MM.1S (cell line): ENCODE measurements around the gene RTN4RL2.

Experiments used
- DNase-seq: peaks from one replicate; pipeline ENCODE4 v3.0.0-alpha.2; 2015
- H2AFZ ChIP-seq: fragments of 300-600 bp; sonication (generic); 2 replicates; pipeline ENCODE4 v1.6.0; 2016; ENCODE audit warnings: antibody characterized with exemption, low read length
- H3F3A ChIP-seq: fragments of 300-600 bp; sonication (generic); 2 replicates; pipeline ENCODE4 v1.6.1; 2016; ENCODE audit warnings: mild to moderate bottlenecking, antibody characterized with exemption, low read length, moderate library complexity, mixed read lengths; ENCODE audit not compliant: insufficient read depth
- H3K27ac ChIP-seq: fragments of 300-600 bp; sonication (generic); 2 replicates; pipeline ENCODE4 v1.5.1; 2016; ENCODE audit warnings: mild to moderate bottlenecking, low read length
- H3K27me3 ChIP-seq: fragments of 300-600 bp; sonication (generic); replicated peaks from 2 replicates; pipeline ENCODE4 v1.6.0; 2016; ENCODE audit warnings: low read length; ENCODE audit not compliant: insufficient read depth
- H3K36me3 ChIP-seq: fragments of 300-600 bp; sonication (generic); replicated peaks from 2 replicates; pipeline ENCODE4 v1.6.1; 2016; ENCODE audit warnings: mild to moderate bottlenecking, low read length, mixed read lengths; ENCODE audit not compliant: insufficient read depth
- H3K4me1 ChIP-seq: fragments of 300-600 bp; sonication (generic); 2 replicates; pipeline ENCODE4 v1.6.1; 2016; ENCODE audit warnings: low read length, mixed read lengths
- H3K4me2 ChIP-seq: fragments of 300-600 bp; sonication (generic); 2 replicates; pipeline ENCODE4 v1.6.0; 2016; ENCODE audit warnings: low read depth, low read length
- H3K4me3 ChIP-seq: fragments of 300-600 bp; sonication (generic); 2 replicates; pipeline ENCODE4 v1.5.1; 2016; ENCODE audit warnings: low read length, mixed read lengths
- H3K79me2 ChIP-seq: fragments of 300-600 bp; sonication (generic); 2 replicates; pipeline ENCODE4 v1.6.1; 2016; ENCODE audit warnings: mixed run types, low read length, mixed read lengths
- H3K9ac ChIP-seq: fragments of 300-600 bp; sonication (generic); 2 replicates; pipeline ENCODE4 v1.6.1; 2016; ENCODE audit warnings: low read length, mixed read lengths
- H3K9me2 ChIP-seq: fragments of 300-600 bp; sonication (generic); replicated peaks from 2 replicates; pipeline ENCODE4 v1.6.1; 2016; ENCODE audit warnings: mild to moderate bottlenecking, low read length, mixed read lengths; ENCODE audit not compliant: insufficient read depth
- H3K9me3 ChIP-seq: fragments of 300-600 bp; sonication (generic); replicated peaks from 2 replicates; pipeline ENCODE4 v1.6.1; 2016; ENCODE audit warnings: mild to moderate bottlenecking, low read length, mixed read lengths; ENCODE audit not compliant: insufficient read depth
- H4K20me1 ChIP-seq: fragments of 300-600 bp; sonication (generic); 2 replicates; pipeline ENCODE4 v1.6.1; 2016; ENCODE audit warnings: mild to moderate bottlenecking, low read length, moderate library complexity, mixed read lengths; ENCODE audit not compliant: insufficient read depth
- EZH2 ChIP-seq: fragments of 300-600 bp; sonication (generic); optimal IDR thresholded peaks from 2 replicates; pipeline ENCODE3; 2017; ENCODE audit warnings: low read depth, mild to moderate bottlenecking, antibody characterized with exemption, low read length, mixed read lengths
- EZH2phosphoT487 ChIP-seq: fragments of 300-600 bp; sonication (generic); IDR thresholded peaks from 2 replicates; pipeline ENCODE4 v1.6.1; 2018; ENCODE audit warnings: antibody characterized with exemption, low read length
- TF ChIP-seq, protein P1 (sequence below): fragments of 300-600 bp; sonication (generic); IDR thresholded peaks from 2 replicates; pipeline ENCODE4 v1.5.1; 2016; ENCODE audit warnings: antibody characterized with exemption, low read length, mixed read lengths

Gene RTN4RL2

DNA sequence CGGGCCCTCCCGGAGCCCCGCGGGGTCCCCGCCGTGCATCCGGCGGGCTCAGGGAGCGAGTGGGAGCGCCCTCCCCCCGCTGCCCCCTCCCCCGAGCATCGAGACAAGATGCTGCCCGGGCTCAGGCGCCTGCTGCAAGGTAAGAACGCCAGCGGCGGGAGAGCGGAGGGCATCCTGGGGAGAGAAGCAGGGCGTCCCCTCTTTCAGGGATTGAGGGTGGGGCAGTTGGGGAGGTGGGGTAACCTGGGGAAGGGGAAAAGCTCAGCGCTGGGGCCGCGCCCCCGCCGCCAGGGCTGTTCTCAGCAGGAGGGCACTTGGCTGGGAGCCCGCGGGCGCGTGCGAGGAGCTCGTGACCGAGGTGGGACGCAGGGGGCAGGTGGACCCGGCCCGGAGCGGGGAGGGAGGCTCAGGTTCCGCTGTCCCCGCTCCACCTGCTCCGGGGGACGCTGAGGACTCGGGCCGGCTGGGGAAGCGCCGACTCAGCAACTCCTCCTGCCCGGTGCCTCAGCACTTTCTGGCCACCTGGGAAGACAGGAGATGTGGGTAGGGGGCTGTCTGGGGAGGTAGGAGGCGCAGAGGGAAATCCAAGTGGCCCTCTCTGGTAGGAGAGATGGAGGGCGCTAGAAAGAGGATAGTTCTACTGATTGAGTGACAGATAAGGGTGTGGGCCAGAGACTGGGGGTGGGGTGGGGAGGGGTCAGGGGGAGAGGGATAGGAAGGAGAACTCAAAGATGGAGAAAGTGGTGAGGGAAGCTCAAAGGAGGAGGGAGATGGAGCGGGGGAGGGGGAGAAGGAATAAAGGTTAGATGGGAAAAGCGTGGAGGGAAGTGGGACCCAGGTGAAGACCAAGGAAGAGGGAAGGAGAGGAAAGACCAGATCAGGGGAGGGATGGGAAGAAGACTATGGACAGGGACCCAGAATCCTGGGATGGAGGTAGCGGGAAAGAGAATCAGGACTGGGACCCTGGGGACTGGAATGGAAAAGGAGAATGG is 726 bp downstream of the RTN4RL2 start:
- Histone ChIP-seq H3K4me1 (peaks cover 17% of the 10 kb centered on the region), H3K4me2 (peak overlapping the region; percentile 78)

GRCh38 chr11:57461841-57462489 is 1.6 kb downstream of the RTN4RL2 start:
- H3K36me3 ChIP-seq, result no peaks in the 10 kb centered on the region
- H3K9me3 ChIP-seq, result no peaks in the 10 kb centered on the region
- TF ChIP-seq EZH2, result no peak
- no peak overlapping the region for H3K4me2 ChIP-seq
- no peaks in the 10 kb centered on the region for H3K79me2 ChIP-seq
- no peak overlapping the region for H3K4me3 ChIP-seq
- no peak overlapping the region for H3K27ac ChIP-seq
- peaks cover 17% of the 10 kb centered on the region for H3K4me1 ChIP-seq
- no peaks in the 10 kb centered on the region for H4K20me1 ChIP-seq
- H3K9ac ChIP-seq, result no peak overlapping the region
- no peaks in the 10 kb centered on the region for H3K9me2 ChIP-seq
- H3K27me3 ChIP-seq, result peaks cover 13% of the 10 kb centered on the region
- H3F3A ChIP-seq, result 0 out of 2 replicates have a peak, but pooled peaks cover 3% of the 10 kb centered on the region
- no peak for DNase-seq
- H2AFZ ChIP-seq, result no peak overlapping the region

More for the DNA sequence above, 726 bp downstream of the RTN4RL2 start:
- TF ChIP-seq EZH2 (no peak), EZH2phosphoT487 (no peak)
- TF ChIP-seq, protein P1, sequence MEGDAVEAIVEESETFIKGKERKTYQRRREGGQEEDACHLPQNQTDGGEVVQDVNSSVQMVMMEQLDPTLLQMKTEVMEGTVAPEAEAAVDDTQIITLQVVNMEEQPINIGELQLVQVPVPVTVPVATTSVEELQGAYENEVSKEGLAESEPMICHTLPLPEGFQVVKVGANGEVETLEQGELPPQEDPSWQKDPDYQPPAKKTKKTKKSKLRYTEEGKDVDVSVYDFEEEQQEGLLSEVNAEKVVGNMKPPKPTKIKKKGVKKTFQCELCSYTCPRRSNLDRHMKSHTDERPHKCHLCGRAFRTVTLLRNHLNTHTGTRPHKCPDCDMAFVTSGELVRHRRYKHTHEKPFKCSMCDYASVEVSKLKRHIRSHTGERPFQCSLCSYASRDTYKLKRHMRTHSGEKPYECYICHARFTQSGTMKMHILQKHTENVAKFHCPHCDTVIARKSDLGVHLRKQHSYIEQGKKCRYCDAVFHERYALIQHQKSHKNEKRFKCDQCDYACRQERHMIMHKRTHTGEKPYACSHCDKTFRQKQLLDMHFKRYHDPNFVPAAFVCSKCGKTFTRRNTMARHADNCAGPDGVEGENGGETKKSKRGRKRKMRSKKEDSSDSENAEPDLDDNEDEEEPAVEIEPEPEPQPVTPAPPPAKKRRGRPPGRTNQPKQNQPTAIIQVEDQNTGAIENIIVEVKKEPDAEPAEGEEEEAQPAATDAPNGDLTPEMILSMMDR, result no peak
- H3K36me3 ChIP-seq, result no peaks in the 10 kb centered on the region
- no peaks in the 10 kb centered on the region for H3K79me2 ChIP-seq
- H3K9me3 ChIP-seq, result no peaks in the 10 kb centered on the region
- no peaks in the 10 kb centered on the region for H3K9me2 ChIP-seq
- H2AFZ ChIP-seq, result peak overlapping the region; percentile 78
- no peak for DNase-seq
- H3K9ac ChIP-seq, result peak overlapping the region; percentile 40; the same call in 1 of the 2 replicates
- H4K20me1 ChIP-seq, result no peaks in the 10 kb centered on the region
- H3K4me3 ChIP-seq, result peak overlapping the region; percentile 61
- H3F3A ChIP-seq, result 0 out of 2 replicates have a peak, but pooled peaks cover 3% of the 10 kb centered on the region
- H3K27me3 ChIP-seq, result peaks cover 13% of the 10 kb centered on the region
- H3K27ac ChIP-seq, result no peak overlapping the region

- no peak overlapping the region for H3K4me3 ChIP-seq
- 0 out of 2 replicates have a peak, but pooled peaks cover 3% of the 10 kb centered on the region for H3F3A ChIP-seq
- H3K27me3 ChIP-seq, result peaks cover 13% of the 10 kb centered on the region
- no peaks in the 10 kb centered on the region for H3K36me3 ChIP-seq
- TF ChIP-seq EZH2 (no peak), EZH2phosphoT487 (no peak)
- TF ChIP-seq, protein P1, result no peak
- no peak overlapping the region for H3K4me2 ChIP-seq
- DNase-seq, result no peak
- no peaks in the 10 kb centered on the region for H4K20me1 ChIP-seq
- H3K9ac ChIP-seq, result no peak overlapping the region
- H3K4me1 ChIP-seq, result peaks cover 14% of the 10 kb centered on the region
- H3K9me2 ChIP-seq, result no peaks in the 10 kb centered on the region
- no peak overlapping the region for H2AFZ ChIP-seq
- no peaks in the 10 kb centered on the region for H3K9me3 ChIP-seq
- H3K27ac ChIP-seq, result no peak overlapping the region
- no peaks in the 10 kb centered on the region for H3K79me2 ChIP-seq
Observed at GRCh38 chr11:57462597-57462996, 2.3 kb downstream of the RTN4RL2 start.
